Bronchial epithelial cell (primary cell): Measurements from ENCODE around the gene C17orf113. TPM values are rescaled to one million over a fixed set of nuclear protein-coding genes. Genes with fewer than 3 reads are reported as not detected.

Experiments used
- DNase-seq: peaks from one replicate; pipeline ENCODE4 v3.0.0-alpha.2; 2010; ENCODE audit warnings: low read depth
- FAIRE-seq: peaks from 2 replicates; lab custom pipeline; 2011; peaks lifted over from hg19 to GRCh38; lab: Jason Lieb, UNC
- H3K27me3 ChIP-seq: 2 replicates; pipeline ENCODE4 v1.5.1; 2011; ENCODE audit warnings: low read length; ENCODE audit not compliant: control insufficient read depth, insufficient read depth
- H3K36me3 ChIP-seq: 2 replicates; pipeline ENCODE4 v1.5.1; 2011; ENCODE audit warnings: low read length; ENCODE audit not compliant: control insufficient read depth, insufficient read depth
- H3K4me3 ChIP-seq: 2 replicates; pipeline ENCODE4 v1.5.1; 2011; ENCODE audit warnings: mild to moderate bottlenecking, low read depth, low read length, control low read depth
- CTCF ChIP-seq: IDR thresholded peaks from 2 replicates; pipeline ENCODE4 v1.5.1; 2011; ENCODE audit warnings: mild to moderate bottlenecking, moderate library complexity, low read length, control low read depth, inconsistent platforms; ENCODE audit not compliant: insufficient read depth, severe bottlenecking
- total RNA-seq: library from RNA; depleted of rRNA; stranded (reverse); fragments of >200 nt; gene quantifications from 2 replicates; pipeline ENCODE4 v1.2.1, GENCODE V29; 2014

Gene C17orf113
- total RNA-seq, 1 donor from 2014 or later: 0.26 TPM

- TF ChIP-seq CTCF: no peak
- FAIRE-seq (no peak), DNase-seq (no peak)
- Histone ChIP-seq H3K27me3 (no peaks in the 10 kb centered on the region), H3K36me3 (peaks cover 10% of the 10 kb centered on the region), H3K4me3 (no peak overlapping the region)
These were observed 48.7 kb downstream of the C17orf113 start for GRCh38 chr17:42001729-42002128.

GRCh38 chr17:42000413-42001133 is 49.8 kb downstream of the C17orf113 start:
- TF ChIP-seq CTCF: no peak
- DNase-seq: no peak
- Histone ChIP-seq H3K4me3 (no peak overlapping the region), H3K27me3 (no peaks in the 10 kb centered on the region), H3K36me3 (peaks cover 13% of the 10 kb centered on the region)
- no peak for FAIRE-seq

GRCh38 chr17:41998497-41998896 is 51.9 kb downstream of the C17orf113 start:
- no peak for DNase-seq
- H3K27me3 ChIP-seq: no peaks in the 10 kb centered on the region
- no peak overlapping the region for H3K4me3 ChIP-seq
- no peak for FAIRE-seq
- peaks cover 14% of the 10 kb centered on the region for H3K36me3 ChIP-seq
- TF ChIP-seq CTCF: no peak

DNA sequence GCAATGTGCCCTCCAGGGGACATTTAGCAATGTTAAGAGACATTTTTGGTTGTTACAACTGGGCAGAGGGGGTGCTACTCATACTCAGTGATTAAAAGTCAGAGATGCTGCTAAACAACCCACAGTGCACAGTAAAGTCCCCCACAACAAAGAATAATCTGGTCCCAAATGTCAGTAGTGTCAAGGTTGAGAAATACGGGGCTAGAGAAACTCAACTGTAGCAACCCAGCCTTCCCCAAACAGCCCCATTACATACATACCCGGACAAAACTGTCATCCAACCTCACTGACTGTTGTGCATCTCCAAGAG is 53.6 kb downstream of the C17orf113 start:
- no peak for TF ChIP-seq CTCF
- H3K27me3 ChIP-seq: no peaks in the 10 kb centered on the region
- H3K4me3 ChIP-seq: no peak overlapping the region
- DNase-seq (no peak), FAIRE-seq (no peak)
- H3K36me3 ChIP-seq: peaks cover 13% of the 10 kb centered on the region

DNA sequence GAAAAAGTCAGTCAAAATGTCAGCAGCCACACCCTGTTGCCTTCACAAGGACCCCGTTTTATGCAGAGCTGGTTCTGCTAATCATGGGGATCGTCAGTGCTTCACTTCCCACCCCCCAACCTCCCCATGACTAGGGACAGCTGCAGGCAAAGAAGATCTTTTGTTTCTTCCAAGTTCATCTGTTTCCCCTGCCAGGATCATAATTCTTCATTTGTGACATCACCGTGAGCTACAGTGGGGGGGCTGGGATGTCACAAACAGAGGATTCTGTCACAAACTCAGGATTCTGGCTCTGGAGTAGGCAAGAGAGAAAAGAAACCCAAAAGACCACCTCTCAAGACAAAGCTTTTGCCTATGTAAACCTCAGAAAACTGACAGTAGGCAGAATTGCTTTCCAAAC is 57.8 kb downstream of the C17orf113 start:
- H3K4me3 ChIP-seq: no peak overlapping the region
- no peak for FAIRE-seq
- H3K36me3 ChIP-seq: peaks cover 21% of the 10 kb centered on the region
- no peaks in the 10 kb centered on the region for H3K27me3 ChIP-seq
- DNase-seq: no peak
- TF ChIP-seq CTCF: no peak
